SH-SY5Y (cell line): ENCODE data around the gene RNF111.

ENCODE experiments used
- GATA2 ChIP-seq: IDR thresholded peaks from 2 replicates; pipeline ENCODE4 v1.6.1; 2011; ENCODE audit warnings: mild to moderate bottlenecking, low read depth, low read length
- GATA3 ChIP-seq: IDR thresholded peaks from 2 replicates; pipeline ENCODE4 v1.6.1; 2011; ENCODE audit warnings: low read depth, mild to moderate bottlenecking, low read length, moderate library complexity

DNA sequence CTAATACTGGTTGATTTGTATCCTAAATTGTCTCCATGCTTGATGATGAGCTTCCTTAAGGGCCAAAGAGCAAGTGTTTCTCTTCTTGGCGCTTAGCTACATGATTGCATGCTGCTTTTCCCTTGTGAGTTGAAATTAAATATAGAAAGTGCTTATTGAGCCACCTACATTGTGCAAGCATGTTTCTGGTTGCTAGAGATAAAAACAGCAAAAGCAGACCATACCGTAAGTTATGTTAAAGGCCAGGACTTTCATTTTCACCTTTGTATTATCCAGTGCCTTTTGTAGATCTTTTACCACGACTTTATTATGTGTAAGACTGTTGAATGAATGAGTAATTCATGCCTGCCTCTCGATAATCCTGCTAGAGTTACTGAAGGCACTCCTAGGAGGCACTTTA is 75.6 kb downstream of the RNF111 start:
- TF ChIP-seq GATA2: no peak
- TF ChIP-seq GATA3: no peak
